ENCODE results near the gene INHBB.
"Not testable (repeated sequence)": the region's sequence is repeated elsewhere in the genome, so short reads cannot be mapped to it uniquely, and the experiment has no call there.

INHBB gene

GRCh38 chr2:120381192-120381591, 35.3 kb downstream of the INHBB start:
- no peak for DNase-seq (ENCODE audit: low spot score)

GRCh38 chr2:120381661-120382060, 35.7 kb downstream of the INHBB start:
- no peak for DNase-seq (ENCODE audit: low spot score)

DNA sequence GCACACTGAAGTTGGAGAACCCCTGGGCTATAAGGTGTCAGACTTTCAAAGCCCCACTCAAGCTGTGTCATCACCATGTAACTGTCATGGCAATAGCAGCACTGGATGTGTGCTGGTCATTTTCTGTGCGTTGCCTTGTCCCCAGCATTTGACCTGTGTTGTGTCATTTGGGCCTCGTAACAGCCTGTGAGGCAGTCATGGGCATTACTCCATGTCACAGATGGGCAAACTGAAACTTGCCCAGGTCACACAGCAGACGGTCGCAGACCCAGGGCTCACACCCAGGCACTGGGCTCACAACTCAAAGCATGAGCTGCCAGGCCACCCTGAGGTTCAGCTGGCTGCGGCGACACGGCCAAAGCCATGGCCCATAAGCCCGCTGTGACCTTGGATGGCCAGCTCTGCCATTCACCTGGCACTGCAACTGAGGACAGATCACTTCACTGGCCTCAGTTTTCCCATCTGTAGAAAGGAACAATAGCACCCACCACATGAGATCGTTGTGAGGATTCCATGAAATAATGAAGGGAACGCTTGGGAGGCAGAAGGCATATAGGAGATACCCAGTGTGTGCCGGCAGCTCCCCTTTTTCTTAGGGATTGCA, 36.7 kb downstream of the INHBB start:
- DNase-seq (ENCODE audit: low spot score): no peak

- no peak for DNase-seq (ENCODE audit: low spot score)
These were observed 37.3 kb downstream of the INHBB start for GRCh38 chr2:120383191-120383590.

DNA sequence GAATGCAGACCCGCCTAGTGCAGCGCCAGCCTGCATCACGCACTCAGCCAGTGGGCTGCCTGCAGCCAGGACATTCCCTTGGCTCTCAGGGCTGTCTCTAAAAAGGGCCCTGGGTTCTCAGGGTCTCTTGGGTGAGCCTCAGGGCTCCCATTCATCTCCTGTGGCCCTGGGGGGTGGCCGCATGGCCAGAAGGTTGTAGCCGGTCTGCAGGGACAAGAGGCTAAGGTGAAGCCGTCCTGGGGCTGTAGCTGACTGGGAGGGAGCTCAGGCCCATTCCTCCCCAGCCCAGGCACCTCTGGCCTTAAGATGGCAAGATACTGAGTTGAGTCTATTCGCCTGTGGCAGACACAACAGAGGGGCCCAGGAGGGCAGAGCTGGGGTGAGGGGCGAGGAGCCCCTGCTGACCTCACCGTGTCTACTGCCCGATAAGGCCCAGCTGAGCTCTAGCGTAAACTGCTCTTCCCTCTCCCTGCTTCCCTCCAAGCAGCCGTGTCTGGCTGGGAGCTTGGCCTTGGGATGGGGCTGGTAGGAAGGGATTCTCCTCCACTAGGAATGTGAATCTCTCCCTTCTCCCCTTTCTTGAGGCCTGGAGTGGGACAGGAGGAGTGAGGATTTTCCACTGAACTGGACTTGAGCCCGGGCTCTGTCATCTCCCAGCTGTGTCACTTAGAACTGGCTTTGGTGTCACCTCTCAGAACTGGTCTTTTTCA, 37.9 kb downstream of the INHBB start:
- no peak for DNase-seq (ENCODE audit: low spot score)

DNA sequence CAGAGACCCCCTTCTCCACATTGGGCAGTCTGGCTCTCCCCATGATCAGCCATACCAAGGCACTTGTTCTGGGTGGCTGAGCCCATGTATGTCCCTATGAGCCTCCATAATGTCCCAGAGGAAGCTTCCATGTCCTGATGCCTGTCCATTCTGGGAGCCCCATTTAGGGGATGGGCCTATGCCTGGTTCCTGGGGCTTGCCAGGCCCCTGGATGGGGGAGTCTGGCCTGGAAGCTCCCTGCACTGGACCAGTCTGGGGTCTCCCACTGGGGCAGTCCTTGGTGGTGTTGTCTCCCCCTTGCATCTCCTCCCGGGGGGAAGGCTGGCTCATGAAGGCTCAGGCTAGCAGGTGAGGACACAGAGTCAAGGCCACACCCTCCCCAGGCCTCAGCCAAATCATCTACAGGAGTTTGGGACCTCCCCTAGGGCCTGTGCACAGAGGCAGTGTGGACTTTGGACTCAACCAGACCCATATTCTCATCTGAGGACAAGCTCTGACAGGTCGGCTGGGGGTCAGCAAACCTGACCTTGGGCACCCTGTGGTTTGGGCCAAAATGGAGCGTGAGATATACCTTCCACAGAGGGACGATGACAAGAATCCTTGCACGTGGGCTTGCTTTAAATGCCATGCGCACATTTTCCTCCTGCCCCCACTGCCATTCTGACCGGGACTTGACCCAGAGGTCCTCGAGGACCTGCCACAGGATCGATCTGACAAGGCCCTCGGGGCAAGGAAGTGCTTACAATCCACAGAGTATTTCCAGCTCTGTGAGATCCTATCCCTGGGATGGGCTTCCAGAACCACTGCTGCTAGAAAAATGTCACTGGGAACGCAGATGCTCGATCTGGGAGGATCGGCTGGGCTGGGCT, 38.8 kb downstream of the INHBB start:
- no peak for DNase-seq (ENCODE audit: low spot score)

DNA sequence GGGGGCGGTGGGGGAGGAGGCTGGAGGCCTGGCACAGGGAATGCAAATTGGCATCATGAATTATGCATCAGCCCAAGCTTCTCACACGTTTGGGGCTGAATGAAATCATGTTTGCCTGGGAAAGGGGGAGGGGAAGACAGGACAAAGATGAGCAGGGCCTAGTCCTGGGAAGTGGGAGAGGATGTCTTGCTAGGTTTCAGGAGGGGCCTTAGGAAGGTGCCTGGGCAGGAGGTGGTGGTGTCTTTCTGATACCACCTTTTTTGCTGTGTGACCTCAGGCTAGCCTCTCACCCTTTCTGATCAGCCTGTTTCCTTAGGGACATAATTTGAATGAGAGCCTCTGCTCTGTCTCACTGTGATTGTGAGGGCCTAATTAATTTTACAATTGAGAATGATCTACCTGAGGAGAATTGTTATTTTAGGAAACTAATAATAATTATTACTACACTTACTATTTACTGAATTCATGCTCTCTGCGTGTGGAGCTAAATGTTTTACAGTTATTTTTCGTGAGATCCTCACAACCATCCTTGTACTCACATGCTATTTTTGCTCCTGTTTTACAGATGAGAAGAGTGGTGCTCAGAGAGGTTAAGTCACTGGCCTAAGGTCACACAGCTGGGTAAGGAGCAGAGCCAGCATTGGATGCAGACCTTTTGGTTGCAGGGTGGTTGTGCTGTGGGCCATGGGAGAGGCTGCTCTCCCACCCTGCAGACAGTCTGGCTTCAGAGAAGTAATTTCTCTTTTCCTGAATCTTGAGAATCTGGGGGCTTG, 39.6 kb downstream of the INHBB start:
- DNase-seq (ENCODE audit: low spot score): peak; percentile 38

- no peak for DNase-seq (ENCODE audit: low spot score)
These were observed 42.5 kb downstream of the INHBB start for GRCh38 chr2:120388222-120389035.

- no peak for DNase-seq (ENCODE audit: low spot score)
These were observed 43.1 kb downstream of the INHBB start for GRCh38 chr2:120389036-120389391.

DNA sequence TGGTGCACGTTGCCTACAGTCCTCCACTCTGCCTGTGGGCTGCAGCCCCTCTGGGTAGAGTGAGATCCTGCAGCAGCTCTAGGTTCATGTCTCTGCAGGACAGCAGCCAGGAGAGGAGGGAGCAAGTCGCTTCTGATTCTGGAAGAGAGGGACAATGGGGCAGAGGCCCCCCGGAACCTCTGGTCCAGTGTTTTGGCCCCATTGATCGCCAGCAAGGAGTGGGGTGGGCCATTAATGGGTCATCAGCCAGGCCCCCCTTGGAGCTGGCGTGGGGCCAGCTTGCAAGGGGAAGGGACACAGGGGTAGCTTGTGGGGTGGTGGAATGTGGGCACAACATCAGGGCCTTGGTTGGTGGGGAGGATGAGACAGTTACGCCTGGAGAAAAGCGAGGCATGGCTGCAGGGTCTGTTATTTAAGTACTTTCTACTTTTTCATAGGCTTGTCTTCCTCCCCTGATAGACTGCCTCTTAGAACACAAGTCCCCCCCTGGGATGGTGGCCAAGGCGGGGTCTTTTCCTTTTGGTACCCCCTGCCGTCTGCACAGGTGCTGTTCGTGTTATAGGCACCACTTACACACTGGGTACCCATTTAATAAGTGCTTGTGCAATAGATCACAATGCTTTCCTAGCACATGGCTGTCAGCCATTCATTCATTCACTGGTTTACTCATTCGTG, 44.6 kb downstream of the INHBB start:
- no peak for DNase-seq (ENCODE audit: low spot score)

DNA sequence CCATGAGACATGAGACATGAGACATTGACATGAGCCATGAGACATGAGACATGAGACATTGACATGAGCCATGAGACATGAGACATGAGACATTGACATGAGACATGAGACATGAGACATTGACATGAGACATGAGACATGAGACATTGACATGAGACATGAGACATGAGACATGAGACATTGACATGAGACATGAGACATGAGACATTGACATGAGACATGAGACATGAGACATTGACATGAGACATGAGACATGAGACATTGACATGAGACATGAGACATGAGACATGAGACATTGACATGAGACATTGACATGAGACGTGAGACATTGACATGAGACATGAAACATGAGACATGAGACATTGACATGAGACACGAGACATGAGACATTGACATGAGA, 45.4 kb downstream of the INHBB start:
- not testable (repeated sequence) for DNase-seq (ENCODE audit: low spot score)

- no peak for DNase-seq (ENCODE audit: low spot score)
These were observed 46.2 kb downstream of the INHBB start for GRCh38 chr2:120391911-120392665.

GRCh38 chr2:120392923-120393322, 47.0 kb downstream of the INHBB start:
- DNase-seq (ENCODE audit: low spot score): no peak

GRCh38 chr2:120393456-120393855, 47.5 kb downstream of the INHBB start:
- DNase-seq (ENCODE audit: low spot score): no peak

DNA sequence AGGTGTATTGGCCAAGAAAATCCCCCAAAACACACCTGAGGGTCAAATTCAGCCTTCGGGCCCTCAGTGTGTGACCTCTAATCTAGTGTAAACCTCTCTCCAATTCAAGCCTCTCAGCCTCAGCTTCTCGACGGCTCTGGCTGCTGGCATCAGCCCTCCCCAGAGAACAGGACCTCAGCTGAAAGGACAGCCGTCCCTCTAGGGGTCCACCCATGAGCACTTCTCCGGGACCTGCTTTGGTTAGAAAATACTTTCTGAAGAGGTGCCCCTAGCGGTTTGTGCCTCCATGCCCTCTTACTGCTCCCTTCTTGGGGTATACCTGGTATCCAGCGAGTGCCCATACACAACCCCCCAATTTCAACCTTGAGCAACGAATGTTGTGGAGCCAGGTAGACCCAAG, 48.8 kb downstream of the INHBB start:
- DNase-seq (ENCODE audit: low spot score): no peak

DNA sequence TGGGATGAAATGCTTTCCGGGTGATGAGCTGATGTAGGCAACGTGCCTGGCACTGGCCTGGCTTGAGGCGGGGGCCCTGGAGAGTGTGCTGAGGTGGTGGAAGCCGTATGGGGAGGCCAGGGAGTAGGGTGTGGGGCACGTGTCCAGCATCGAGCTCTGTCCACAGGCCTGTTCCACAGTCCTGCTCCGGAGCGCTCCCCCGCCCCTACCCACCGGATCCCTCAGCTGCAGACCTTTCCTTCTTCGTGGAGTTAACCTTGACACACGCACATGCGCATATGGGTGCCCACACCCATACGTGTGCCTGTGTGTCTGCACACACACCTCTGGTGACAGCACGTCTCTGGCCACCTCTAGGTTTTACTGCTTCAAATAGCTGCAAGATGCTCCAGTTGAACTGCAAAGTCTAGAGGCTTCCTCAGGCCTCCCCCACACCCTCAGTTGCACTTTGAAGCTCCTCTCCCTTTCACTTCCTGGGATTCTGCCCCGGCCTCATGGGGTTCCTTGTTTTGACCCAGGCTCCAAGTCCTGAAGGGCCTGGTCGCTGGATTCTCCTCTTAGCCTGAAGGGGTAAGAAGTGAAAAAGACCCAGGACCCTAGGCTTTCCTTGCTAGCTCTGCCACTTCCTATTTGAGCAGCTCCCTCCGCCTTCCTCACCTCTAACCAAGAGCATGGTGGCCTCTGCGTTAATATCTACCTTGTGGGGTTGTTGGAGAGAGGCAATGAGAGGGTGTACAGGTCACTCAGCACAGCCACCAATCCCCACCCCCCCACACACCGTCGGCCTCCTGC, 49.5 kb downstream of the INHBB start:
- DNase-seq (ENCODE audit: low spot score): no peak

GRCh38 chr2:120396013-120396860, 50.3 kb downstream of the INHBB start:
- DNase-seq (ENCODE audit: low spot score): no peak
